ENCODE results near the gene PRXL2B.

Gene PRXL2B

GRCh38 chr1:2605509-2606395 is 19.2 kb downstream of the PRXL2B start:
- no peak for DNase-seq
- peaks cover 17% of the 10 kb centered on the region for H3K27me3 Mint-ChIP-seq (ENCODE audit: low read depth, poor library complexity)
- H3K4me1 Mint-ChIP-seq, result no peaks in the 10 kb centered on the region
- H3K27ac Mint-ChIP-seq, result no peak overlapping the region
- TF ChIP-seq CTCF (IDR thresholded peaks at IDR 0.05), result no peak
- H3K9me3 Mint-ChIP-seq, result no peaks in the 10 kb centered on the region
- no peak overlapping the region for H3K4me3 Mint-ChIP-seq
- no peaks in the 10 kb centered on the region for H3K36me3 Mint-ChIP-seq (ENCODE audit: low read depth)

DNA sequence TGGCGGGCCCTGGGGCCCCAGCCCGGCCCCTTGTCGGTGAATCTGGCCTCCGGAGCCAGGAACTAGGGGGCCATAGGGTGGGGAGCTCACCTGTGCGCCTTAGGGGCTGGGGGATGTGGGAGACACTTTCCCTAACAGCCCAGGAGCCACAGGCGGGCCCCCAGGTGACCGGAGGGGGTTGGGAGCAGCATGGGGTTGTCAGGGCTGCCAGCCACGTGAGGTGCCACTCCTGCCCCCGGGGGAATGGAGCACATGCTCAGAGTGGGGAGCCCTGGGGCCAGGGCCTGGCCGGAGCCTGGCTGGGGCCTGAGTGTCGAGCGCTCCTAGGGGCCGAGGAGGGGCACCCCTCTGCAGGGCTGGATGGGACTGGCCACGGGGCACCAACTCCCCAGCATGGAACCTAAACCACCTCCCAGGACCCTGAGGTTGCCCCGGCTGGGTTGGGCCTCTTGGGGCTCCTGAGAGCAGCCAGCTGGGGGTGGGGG is 19.9 kb downstream of the PRXL2B start:
- H3K36me3 Mint-ChIP-seq (ENCODE audit: low read depth), result no peaks in the 10 kb centered on the region
- no peak overlapping the region for H3K27ac Mint-ChIP-seq
- H3K4me1 Mint-ChIP-seq, result no peaks in the 10 kb centered on the region
- DNase-seq, result no peak
- no peak for TF ChIP-seq CTCF (IDR thresholded peaks at IDR 0.05)
- H3K4me3 Mint-ChIP-seq, result no peak overlapping the region
- peaks cover 13% of the 10 kb centered on the region for H3K27me3 Mint-ChIP-seq (ENCODE audit: low read depth, poor library complexity)
- no peaks in the 10 kb centered on the region for H3K9me3 Mint-ChIP-seq

DNA sequence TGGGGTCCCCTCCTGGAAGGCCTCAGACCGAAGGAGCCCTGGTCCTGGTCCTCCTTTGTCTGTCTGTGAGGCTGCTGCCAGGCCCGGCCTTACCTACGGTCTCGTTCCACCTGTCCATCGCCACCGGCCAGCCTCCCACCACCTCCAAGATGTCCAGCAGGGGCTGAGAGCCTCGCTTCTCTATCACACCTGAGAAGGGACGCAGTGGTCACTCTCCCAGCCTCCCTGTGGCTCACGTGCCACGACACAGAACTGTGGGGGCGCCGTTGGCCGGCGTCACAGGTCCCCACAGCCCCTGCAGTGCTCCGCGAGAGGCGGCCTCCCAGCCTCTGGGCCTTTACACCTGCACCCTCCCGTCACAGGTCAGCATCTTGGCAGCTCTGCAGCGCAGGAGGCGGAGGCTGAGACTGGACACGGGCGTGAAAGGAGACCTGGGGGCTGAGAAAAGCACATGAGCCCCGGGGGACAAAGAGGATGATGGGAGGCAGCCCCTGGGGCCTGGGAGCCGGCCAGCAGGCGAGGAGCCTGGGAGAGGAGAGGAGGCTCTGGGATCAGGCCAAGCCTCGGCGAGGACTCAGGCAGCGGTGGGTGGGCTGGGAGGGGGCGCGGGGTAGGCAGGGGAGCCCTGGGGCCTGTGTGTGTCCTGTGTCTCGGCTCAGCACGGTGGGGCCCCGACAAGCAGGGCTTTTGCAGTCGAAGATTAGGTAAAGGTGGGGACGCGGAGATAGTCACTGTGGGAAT is 20.5 kb downstream of the PRXL2B start:
- DNase-seq, result peak; percentile 3
- TF ChIP-seq CTCF (IDR thresholded peaks at IDR 0.05), result no peak
- Mint-ChIP-seq H3K9me3 (no peaks in the 10 kb centered on the region), H3K36me3 (ENCODE audit: low read depth) (no peaks in the 10 kb centered on the region), H3K27ac (no peak overlapping the region), H3K27me3 (ENCODE audit: low read depth, poor library complexity) (peaks cover 12% of the 10 kb centered on the region), H3K4me1 (no peaks in the 10 kb centered on the region), H3K4me3 (no peak overlapping the region)

DNA sequence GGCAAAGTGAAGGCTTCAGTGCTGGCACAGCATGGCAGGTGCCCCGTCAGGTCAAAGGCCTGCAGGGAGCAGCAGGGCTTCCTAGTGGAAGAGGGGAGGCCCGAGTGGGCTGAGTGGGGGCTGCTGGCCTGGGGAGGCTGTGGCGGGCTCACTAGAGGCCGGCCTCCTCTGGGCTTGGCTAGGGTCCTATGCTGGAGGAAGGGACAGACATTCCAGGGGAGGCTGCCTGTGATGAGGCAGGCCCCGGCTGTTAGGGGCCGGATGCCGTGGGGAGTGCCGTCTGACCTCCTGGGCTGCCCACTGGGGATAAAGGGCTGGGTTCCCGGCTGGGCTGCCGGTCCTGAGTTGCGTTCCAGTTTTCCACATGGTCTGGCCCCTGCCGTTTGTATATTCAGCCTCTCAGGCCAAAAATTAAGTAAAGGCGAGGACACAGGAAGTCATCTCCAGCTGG is 21.1 kb downstream of the PRXL2B start:
- H3K36me3 Mint-ChIP-seq (ENCODE audit: low read depth), result no peaks in the 10 kb centered on the region
- H3K27ac Mint-ChIP-seq, result no peak overlapping the region
- no peaks in the 10 kb centered on the region for H3K9me3 Mint-ChIP-seq
- H3K4me1 Mint-ChIP-seq, result no peaks in the 10 kb centered on the region
- DNase-seq, result no peak
- H3K27me3 Mint-ChIP-seq (ENCODE audit: low read depth, poor library complexity), result peaks cover 10% of the 10 kb centered on the region
- no peak for TF ChIP-seq CTCF (IDR thresholded peaks at IDR 0.05)
- H3K4me3 Mint-ChIP-seq, result no peak overlapping the region

DNA sequence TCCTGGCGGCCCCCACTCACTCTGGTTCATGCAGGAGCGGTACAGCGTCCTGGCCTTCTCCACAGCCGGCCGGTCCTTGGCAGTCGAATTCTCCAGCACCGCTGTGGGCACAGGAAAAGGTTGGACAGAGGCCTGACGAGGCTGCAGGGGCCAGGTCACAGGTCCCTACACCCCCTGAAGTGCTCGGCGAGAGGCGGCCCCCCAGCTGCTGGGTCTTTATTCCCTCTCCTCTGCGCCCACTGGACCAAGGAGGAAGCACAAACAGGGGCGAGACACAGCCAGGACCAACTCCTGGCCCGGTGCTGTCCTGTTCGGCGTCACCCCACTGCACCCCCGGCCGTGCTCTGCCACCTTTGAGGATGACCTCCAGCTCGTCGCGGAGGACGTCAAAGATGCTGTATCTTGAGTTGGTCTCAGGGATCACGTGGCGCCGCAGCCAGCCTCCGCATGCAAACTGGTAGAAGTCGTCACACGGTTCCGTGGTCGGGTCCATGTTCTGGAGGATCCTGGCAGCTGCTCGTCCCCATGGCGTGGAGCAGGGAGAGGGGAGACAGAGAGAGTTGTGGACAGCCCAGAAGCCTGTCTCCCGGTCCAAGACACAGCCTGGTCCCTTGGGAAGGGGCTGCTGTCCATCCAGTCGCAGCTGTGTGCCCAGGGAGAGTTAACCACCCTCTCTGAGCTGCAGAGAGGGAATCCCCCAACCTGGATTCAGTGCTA is 22.9 kb downstream of the PRXL2B start:
- Mint-ChIP-seq H3K9me3 (peaks cover 16% of the 10 kb centered on the region), H3K27ac (no peak overlapping the region), H3K4me3 (no peak overlapping the region), H3K4me1 (no peaks in the 10 kb centered on the region), H3K27me3 (ENCODE audit: low read depth, poor library complexity) (peaks cover 15% of the 10 kb centered on the region), H3K36me3 (ENCODE audit: low read depth) (no peaks in the 10 kb centered on the region)
- peak; percentile 4 for DNase-seq
- TF ChIP-seq CTCF (IDR thresholded peaks at IDR 0.05), result no peak
